GM23338 (cell line): ENCODE measurements around the gene HSD11B1.

Experiments used
- CREB1 ChIP-seq: fragments of 250-450 bp; sonication (Bioruptor Pico); IDR thresholded peaks from 2 replicates; pipeline ENCODE4 v1.5.0; 2020; ENCODE audit warnings: low read depth, mild to moderate bottlenecking, moderate library complexity
- EZH2 ChIP-seq: fragments of 200-600 bp; sonication (generic); IDR thresholded peaks from one replicate; pipeline ENCODE4 v1.8.0; 2017; ENCODE audit warnings: antibody characterized with exemption, mild to moderate bottlenecking, low read depth; ENCODE audit not compliant: unreplicated experiment
- EZH2phosphoT487 ChIP-seq: fragments of 200-600 bp; sonication (generic); IDR thresholded peaks from one replicate; pipeline ENCODE4 v1.8.1; 2018; ENCODE audit warnings: antibody characterized with exemption; ENCODE audit not compliant: unreplicated experiment
- JUNB ChIP-seq: IDR thresholded peaks from one replicate; pipeline ENCODE4 v1.6.1; 2016; ENCODE audit warnings: antibody characterized with exemption; ENCODE audit not compliant: unreplicated experiment
- NANOG ChIP-seq: IDR thresholded peaks from 2 replicates; pipeline ENCODE4 v1.6.1; 2016; ENCODE audit warnings: antibody characterized with exemption, borderline replicate concordance
- POLR2AphosphoS5 ChIP-seq: IDR thresholded peaks from 2 replicates; pipeline ENCODE4 v1.6.1; 2016; ENCODE audit warnings: antibody characterized with exemption, low read depth
- ZNF114 ChIP-seq: fragments of 250-450 bp; sonication (Bioruptor Pico); IDR thresholded peaks from 2 replicates; pipeline ENCODE4 v1.5.0; 2020; ENCODE audit warnings: mild to moderate bottlenecking, moderate library complexity
- ZNF331 ChIP-seq: fragments of 250-450 bp; sonication (Bioruptor Pico); IDR thresholded peaks from 2 replicates; pipeline ENCODE4 v1.5.0; 2020; ENCODE audit warnings: low read depth, mild to moderate bottlenecking, moderate library complexity
- TF ChIP-seq, protein P1 (sequence below): IDR thresholded peaks from one replicate; pipeline ENCODE4 v1.6.1; 2018; ENCODE audit warnings: antibody characterized with exemption; ENCODE audit not compliant: unreplicated experiment
- TF ChIP-seq, protein P2 (sequence below), 2 experiments: fragments of 200-600 bp in 1 of 2; sonication (generic) in 1 of 2; conservative IDR thresholded peaks; 2 replicates each; pipeline versions ENCODE4 v1.5.1 to v1.6.1; 2016 to 2017; ENCODE audit warnings: antibody characterized with exemption in 2 of 2, low read depth in 2 of 2, mild to moderate bottlenecking in 2 of 2, moderate library complexity in 1 of 2
- TF ChIP-seq, protein P3 (sequence below): IDR thresholded peaks from 2 replicates; pipeline ENCODE4 v1.6.1; 2016; ENCODE audit warnings: antibody characterized with exemption
- TF ChIP-seq, protein P4 (sequence below): fragments of 250-450 bp; sonication (Bioruptor Pico); IDR thresholded peaks from 2 replicates; pipeline ENCODE4 v1.5.0; 2020; ENCODE audit warnings: mild to moderate bottlenecking, moderate library complexity

DNA sequence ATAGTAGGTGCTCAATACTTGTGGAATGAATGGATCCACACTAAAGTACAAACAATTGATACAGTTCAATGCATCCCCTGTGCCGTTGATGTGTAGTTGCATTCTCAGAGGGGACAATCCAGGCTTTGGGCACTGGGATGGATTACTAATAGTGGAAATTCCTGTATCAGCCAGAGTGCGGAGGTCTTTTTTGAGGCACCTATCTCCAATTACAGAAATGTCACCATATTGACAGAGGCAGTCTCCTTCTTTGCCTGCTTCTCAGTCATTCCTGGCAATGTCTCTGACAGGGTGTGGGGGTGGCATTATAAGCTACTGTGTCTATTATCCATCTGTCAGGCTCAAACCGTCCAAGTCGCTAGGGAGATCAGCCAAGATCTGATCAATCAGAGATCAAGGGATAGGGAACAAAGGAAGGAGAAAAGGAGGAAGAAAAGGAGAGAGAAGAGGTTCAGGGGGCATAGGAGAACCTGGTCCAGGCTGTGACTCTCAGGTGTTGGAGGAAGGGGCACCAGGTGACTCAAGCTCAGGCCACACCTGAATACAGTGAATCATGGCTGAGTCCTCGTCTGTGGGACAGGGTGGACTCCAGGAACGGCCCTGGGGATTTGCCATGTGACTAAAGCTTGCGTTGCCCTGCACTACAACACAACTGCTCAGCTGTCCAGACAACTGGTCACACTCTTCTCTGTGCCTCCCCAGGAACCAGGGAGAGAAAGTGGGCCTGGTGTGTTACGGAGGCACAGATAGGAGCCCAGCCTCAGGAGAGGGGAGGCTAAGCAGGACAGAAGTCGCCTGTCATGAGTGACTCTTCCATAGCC lies 49.0 kb upstream of the HSD11B1 start:
- no peak for TF ChIP-seq EZH2
- TF ChIP-seq, protein P1, sequence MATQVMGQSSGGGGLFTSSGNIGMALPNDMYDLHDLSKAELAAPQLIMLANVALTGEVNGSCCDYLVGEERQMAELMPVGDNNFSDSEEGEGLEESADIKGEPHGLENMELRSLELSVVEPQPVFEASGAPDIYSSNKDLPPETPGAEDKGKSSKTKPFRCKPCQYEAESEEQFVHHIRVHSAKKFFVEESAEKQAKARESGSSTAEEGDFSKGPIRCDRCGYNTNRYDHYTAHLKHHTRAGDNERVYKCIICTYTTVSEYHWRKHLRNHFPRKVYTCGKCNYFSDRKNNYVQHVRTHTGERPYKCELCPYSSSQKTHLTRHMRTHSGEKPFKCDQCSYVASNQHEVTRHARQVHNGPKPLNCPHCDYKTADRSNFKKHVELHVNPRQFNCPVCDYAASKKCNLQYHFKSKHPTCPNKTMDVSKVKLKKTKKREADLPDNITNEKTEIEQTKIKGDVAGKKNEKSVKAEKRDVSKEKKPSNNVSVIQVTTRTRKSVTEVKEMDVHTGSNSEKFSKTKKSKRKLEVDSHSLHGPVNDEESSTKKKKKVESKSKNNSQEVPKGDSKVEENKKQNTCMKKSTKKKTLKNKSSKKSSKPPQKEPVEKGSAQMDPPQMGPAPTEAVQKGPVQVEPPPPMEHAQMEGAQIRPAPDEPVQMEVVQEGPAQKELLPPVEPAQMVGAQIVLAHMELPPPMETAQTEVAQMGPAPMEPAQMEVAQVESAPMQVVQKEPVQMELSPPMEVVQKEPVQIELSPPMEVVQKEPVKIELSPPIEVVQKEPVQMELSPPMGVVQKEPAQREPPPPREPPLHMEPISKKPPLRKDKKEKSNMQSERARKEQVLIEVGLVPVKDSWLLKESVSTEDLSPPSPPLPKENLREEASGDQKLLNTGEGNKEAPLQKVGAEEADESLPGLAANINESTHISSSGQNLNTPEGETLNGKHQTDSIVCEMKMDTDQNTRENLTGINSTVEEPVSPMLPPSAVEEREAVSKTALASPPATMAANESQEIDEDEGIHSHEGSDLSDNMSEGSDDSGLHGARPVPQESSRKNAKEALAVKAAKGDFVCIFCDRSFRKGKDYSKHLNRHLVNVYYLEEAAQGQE: no peak
- TF ChIP-seq, protein P2, sequence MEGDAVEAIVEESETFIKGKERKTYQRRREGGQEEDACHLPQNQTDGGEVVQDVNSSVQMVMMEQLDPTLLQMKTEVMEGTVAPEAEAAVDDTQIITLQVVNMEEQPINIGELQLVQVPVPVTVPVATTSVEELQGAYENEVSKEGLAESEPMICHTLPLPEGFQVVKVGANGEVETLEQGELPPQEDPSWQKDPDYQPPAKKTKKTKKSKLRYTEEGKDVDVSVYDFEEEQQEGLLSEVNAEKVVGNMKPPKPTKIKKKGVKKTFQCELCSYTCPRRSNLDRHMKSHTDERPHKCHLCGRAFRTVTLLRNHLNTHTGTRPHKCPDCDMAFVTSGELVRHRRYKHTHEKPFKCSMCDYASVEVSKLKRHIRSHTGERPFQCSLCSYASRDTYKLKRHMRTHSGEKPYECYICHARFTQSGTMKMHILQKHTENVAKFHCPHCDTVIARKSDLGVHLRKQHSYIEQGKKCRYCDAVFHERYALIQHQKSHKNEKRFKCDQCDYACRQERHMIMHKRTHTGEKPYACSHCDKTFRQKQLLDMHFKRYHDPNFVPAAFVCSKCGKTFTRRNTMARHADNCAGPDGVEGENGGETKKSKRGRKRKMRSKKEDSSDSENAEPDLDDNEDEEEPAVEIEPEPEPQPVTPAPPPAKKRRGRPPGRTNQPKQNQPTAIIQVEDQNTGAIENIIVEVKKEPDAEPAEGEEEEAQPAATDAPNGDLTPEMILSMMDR (conservative IDR thresholded peaks at IDR 0.05; ENCODE audit: low read depth in 2 of 2): no peak
- no peak for TF ChIP-seq EZH2phosphoT487
- no peak for TF ChIP-seq POLR2AphosphoS5
- TF ChIP-seq ZNF331 (CRISPR knock-in tag): no peak
- TF ChIP-seq CREB1 (CRISPR knock-in tag): no peak
- no peak for TF ChIP-seq ZNF114 (CRISPR knock-in tag)
- TF ChIP-seq, protein P3, sequence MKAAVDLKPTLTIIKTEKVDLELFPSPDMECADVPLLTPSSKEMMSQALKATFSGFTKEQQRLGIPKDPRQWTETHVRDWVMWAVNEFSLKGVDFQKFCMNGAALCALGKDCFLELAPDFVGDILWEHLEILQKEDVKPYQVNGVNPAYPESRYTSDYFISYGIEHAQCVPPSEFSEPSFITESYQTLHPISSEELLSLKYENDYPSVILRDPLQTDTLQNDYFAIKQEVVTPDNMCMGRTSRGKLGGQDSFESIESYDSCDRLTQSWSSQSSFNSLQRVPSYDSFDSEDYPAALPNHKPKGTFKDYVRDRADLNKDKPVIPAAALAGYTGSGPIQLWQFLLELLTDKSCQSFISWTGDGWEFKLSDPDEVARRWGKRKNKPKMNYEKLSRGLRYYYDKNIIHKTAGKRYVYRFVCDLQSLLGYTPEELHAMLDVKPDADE: no peak
- TF ChIP-seq JUNB: no peak
- TF ChIP-seq, protein P4, sequence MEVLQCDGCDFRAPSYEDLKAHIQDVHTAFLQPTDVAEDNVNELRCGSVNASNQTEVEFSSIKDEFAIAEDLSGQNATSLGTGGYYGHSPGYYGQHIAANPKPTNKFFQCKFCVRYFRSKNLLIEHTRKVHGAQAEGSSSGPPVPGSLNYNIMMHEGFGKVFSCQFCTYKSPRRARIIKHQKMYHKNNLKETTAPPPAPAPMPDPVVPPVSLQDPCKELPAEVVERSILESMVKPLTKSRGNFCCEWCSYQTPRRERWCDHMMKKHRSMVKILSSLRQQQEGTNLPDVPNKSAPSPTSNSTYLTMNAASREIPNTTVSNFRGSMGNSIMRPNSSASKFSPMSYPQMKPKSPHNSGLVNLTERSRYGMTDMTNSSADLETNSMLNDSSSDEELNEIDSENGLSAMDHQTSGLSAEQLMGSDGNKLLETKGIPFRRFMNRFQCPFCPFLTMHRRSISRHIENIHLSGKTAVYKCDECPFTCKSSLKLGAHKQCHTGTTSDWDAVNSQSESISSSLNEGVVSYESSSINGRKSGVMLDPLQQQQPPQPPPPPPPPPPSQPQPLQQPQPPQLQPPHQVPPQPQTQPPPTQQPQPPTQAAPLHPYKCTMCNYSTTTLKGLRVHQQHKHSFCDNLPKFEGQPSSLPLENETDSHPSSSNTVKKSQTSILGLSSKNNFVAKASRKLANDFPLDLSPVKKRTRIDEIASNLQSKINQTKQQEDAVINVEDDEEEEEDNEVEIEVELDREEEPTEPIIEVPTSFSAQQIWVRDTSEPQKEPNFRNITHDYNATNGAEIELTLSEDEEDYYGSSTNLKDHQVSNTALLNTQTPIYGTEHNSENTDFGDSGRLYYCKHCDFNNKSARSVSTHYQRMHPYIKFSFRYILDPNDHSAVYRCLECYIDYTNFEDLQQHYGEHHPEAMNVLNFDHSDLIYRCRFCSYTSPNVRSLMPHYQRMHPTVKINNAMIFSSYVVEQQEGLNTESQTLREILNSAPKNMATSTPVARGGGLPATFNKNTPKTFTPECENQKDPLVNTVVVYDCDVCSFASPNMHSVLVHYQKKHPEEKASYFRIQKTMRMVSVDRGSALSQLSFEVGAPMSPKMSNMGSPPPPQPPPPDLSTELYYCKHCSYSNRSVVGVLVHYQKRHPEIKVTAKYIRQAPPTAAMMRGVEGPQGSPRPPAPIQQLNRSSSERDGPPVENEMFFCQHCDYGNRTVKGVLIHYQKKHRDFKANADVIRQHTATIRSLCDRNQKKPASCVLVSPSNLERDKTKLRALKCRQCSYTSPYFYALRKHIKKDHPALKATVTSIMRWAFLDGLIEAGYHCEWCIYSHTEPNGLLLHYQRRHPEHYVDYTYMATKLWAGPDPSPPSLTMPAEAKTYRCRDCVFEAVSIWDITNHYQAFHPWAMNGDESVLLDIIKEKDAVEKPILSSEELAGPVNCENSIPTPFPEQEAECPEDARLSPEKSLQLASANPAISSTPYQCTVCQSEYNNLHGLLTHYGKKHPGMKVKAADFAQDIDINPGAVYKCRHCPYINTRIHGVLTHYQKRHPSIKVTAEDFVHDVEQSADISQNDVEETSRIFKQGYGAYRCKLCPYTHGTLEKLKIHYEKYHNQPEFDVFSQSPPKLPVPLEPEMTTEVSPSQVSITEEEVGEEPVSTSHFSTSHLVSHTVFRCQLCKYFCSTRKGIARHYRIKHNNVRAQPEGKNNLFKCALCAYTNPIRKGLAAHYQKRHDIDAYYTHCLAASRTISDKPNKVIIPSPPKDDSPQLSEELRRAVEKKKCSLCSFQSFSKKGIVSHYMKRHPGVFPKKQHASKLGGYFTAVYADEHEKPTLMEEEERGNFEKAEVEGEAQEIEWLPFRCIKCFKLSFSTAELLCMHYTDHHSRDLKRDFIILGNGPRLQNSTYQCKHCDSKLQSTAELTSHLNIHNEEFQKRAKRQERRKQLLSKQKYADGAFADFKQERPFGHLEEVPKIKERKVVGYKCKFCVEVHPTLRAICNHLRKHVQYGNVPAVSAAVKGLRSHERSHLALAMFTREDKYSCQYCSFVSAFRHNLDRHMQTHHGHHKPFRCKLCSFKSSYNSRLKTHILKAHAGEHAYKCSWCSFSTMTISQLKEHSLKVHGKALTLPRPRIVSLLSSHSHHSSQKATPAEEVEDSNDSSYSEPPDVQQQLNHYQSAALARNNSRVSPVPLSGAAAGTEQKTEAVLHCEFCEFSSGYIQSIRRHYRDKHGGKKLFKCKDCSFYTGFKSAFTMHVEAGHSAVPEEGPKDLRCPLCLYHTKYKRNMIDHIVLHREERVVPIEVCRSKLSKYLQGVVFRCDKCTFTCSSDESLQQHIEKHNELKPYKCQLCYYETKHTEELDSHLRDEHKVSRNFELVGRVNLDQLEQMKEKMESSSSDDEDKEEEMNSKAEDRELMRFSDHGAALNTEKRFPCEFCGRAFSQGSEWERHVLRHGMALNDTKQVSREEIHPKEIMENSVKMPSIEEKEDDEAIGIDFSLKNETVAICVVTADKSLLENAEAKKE (CRISPR knock-in tag): no peak
- no peak for TF ChIP-seq NANOG
